OCI-M2 (cell line): ENCODE results near the gene CLCN5.

Experiments used
- DNase-seq: peaks from one replicate; lab custom pipeline; 2025; ENCODE audit not compliant: unreplicated experiment; lab: John Stamatoyannopoulos, UW

CLCN5 gene

DNA sequence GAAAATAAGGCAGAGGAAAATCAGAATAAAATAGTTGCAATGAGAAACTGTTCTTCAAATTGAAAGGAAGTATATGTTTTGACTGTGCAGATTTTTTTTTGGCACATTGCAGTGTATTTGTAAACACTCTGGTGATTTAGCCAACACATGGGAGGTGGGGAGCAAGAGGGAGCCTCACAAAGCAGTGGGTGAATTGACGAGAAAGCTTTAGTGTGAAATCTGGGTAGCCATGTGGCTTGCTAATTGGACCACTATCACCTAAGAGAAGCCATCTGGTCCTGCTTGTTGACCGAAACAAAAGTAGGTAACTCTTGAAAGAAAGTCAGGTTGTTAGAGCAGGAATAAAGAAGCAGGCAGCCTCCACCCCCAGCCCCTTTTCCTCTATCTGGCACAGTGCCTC is 10.4 kb downstream of the CLCN5 start:
- DNase-seq, result no peak

DNA sequence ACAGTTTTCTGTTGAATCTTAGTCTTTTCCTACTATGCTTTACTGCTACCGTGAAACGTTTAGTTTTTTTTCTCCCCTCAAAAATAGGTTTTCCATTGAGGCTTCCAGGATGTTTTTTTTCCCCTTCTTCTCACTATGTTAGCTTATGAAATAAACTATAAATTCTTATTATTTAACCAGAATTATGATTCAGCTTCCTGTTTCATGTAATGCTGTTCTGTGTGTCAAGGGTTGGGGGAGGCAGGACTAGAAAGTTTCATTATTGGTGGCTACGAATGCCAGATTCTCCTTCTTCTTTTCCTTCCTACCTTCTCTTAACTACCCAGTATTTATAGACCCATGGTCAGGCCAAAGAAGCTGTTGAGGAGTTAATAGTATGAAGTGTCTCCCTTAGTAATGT is 11.8 kb downstream of the CLCN5 start:
- DNase-seq, result no peak

DNA sequence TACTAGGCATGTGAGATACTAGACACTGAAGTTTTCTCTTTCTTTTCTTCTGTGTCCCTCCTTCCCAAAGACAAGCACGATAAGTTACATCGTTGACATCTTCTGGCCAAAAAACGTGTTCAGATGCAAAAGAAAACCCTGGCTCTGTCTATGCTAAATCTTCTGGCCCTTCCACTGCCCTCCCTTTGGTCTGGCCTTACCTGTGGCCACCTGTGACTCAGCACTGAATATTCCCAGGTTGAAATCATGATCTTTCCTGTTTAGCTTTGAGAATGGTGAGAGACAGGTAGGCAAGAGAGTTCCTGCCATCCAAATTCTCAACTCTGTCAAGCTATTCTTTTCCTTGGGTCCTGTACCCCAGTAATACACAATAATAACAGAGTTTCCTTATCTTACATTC is 12.3 kb downstream of the CLCN5 start:
- DNase-seq, result no peak

- DNase-seq, result no peak
These were observed 25.4 kb downstream of the CLCN5 start for GRCh38 chrX:49947781-49948180.

DNA sequence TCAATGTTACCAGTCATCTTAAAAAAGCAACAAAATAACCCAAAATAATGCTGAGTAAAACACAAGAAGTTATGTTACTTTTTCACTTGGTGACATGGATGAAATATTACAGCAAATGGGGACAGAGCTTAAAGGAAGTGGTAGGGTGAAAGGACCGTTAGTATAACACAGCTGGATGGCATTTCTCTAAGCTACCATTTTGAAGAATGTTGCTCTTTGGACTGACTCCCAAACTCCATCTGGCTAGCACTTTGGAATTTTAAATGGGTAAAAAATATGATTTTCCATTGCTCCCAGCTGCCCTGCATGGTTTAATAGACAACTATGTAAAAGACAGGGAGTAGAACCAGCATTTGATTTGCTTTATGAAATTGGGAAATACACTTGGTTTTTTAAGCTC is 27.6 kb downstream of the CLCN5 start:
- DNase-seq, result no peak

DNA sequence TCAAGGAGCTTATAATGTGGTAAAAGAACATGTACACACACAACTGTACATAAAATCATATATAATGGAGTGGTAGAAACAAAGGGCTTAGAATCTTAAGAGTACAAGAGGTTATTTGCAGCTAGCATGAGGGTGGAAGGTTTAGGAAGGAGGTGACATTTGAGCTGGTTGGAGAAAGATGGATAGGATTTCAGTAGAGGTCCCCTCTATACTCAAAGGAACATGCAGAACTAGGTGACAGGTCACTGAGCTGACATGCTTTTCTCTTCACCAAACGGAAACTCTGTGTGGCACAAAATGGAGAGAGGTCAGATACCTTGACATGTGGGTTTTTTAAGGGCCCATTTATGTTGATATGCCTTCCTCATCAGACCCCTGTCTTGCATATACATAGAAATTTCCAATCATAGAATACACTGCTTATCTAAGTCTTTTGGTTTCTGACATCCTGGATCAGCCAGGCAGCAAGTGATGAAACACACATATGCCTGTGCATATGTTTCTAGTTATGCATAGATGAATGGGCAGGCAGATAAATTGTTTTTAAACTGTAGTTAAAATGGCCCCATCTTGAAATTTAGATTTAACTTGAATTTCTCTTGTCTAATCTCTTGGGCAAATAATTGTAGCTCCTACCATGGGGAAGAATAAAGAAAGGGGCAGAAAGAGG is 29.3 kb downstream of the CLCN5 start:
- DNase-seq, result no peak

GRCh38 chrX:49956313-49956712 is 33.9 kb downstream of the CLCN5 start:
- no peak for DNase-seq

GRCh38 chrX:49958727-49959485 is 36.5 kb downstream of the CLCN5 start:
- DNase-seq, result no peak

DNA sequence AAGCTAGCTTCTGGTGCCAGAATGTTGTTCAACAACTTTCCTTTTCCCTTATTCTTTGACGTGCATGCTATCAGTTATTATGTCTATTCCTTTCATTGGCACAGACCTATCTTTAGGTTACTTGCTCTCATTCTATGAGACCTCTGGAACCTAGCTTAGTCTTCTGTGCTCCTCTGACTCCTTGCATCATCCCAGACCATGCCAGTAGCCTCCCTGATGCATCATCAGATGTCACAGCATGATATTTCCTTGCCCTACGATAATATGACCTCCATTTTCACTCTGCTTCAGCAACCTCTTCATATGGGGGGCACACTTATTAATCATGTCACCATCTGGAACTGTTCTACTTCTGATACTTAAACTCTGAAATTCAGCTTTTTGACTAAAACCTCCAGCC is 37.2 kb downstream of the CLCN5 start:
- DNase-seq, result no peak

DNA sequence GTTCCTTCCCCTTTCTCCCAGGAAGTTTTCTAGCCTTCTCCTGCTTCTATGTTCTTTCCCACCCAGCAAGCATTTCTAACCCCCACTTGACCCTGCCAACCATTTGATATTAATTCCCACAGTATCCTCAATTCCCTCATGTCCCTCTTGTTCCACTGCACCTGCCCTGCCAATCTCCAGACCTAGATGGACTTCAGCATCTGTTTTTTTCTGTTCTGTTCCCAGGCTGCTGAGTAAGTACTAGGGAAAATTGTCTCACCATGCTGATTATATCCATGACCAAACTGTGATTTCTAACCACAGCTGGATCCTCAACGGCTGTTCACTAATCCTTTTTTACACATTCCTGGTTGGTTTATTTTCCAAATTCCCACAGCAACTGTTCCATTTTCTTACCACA is 37.7 kb downstream of the CLCN5 start:
- DNase-seq, result no peak

GRCh38 chrX:49970674-49971073 is 48.3 kb downstream of the CLCN5 start:
- DNase-seq, result no peak

DNA sequence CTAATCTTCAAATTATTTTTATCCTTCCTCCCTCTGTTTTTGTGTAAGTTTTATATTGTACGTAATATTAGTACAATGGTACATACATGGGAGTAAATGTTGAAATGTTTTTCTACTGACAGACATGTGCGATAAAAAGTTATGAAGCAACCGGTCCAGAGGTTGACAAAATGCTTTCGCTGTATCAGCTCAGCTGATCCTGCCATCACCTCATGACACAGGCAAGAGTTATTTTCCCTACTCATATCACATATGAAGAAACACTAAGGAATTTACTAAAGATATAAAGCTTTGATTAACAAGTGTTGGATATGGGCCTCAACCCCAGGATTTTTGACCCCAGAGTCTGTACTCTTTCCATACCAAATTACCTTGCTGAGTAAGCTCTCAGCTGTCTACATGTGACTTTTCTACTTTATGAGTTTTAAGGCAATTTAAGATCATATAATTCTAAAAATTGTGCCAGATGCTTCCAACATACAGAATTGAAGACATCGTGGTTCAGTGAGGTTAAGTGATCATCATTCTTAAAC is 50.0 kb downstream of the CLCN5 start:
- no peak for DNase-seq

DNA sequence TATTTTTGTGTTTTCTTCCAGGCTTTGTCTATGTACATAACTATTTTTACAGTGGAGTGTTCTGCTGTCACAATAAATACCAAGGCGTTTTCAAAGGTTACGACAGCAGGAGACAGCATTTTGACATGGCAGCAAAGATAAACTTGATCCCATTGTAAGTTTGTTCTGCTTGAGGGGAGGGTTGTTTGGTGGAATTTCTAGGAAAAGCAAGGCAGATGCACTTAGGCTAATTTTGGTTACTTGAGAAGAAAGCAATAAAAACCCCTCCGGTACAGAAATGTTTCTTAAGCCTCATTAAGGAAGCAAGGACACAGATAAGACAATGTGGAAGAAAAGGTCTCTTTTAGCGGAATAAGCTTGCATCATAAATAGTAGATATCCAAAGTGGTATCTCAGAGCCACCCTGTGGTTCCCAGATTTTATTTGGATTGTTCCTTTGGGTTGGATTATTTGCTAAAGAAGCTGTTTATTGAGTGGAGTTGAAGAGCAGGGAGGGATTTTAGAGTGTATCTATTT is 54.3 kb downstream of the CLCN5 start:
- no peak for DNase-seq

DNA sequence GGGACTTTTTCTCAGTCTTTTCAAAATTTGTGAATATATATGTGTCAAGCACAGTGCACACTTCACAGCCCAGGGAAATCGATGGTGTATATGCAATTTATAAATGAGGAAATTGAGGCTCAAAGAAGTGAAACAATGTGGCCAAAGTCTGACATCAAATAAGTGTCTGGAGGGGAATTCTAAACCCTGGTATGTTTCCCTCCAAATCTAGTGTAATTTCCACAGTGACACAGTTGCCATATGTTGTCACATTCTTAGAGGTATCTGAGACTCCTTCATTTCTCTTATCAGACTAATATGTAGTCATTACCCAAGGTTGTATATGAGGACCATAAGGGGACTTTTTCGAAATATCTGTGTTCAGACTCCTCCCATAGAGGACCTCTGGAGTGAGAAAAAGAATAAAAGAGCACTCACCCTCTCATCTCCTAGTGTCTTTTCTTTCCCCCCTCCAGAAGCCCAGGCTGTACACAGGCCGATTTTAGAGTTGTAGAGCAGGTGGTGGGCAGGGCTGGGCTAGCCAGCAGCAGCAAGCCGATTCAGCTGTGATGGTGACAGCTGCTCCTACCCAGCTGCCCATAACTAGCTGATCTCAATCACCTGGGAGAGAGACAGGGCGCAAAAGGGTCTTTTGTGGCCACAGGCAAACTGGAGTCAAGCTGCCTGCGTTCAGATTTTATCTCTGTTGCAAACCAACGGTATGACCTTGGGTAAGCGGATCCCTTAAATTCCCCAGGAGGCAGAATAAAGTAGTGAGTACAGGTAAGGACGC is 55.1 kb downstream of the CLCN5 start:
- DNase-seq, result no peak

DNA sequence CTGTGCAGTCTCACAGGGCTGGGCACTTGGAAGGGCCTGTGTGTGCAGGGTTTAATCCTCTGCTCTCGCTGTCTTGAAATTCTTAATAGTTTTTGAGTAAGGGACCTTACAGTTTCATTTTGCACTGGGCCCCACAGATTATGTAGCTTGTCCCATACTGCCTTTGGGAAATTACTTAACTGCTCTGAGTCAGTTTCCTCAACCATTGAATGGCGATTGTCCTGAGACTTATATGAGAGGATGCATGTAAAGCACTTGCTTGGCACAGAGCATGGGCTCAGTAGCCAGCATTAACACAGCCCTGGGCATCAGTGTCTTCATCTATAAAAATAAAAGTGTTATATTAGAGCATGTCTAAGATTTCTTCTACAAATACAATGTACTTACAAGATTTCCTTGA is 55.8 kb downstream of the CLCN5 start:
- no peak for DNase-seq

DNA sequence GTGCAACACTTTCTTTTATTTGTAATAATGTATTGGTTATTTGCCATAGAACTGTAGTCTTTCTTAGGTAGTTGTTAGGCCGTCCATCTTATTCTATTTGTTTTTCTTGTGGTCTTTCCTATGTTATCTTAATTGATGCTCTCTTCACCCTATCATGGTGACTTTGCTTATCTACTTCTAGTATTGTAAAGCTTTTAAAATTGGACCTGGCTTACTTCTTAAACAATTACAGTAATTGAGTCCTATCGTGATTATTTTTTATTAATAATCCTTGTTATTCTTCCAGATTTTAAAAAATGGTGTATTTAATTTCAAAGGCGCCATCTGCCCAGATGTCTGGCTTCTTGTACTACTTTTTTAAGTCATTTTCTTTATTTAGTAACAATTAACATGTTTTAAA is 63.7 kb downstream of the CLCN5 start:
- DNase-seq, result no peak

GRCh38 chrX:49987651-49988050 is 65.3 kb downstream of the CLCN5 start:
- DNase-seq, result no peak

DNA sequence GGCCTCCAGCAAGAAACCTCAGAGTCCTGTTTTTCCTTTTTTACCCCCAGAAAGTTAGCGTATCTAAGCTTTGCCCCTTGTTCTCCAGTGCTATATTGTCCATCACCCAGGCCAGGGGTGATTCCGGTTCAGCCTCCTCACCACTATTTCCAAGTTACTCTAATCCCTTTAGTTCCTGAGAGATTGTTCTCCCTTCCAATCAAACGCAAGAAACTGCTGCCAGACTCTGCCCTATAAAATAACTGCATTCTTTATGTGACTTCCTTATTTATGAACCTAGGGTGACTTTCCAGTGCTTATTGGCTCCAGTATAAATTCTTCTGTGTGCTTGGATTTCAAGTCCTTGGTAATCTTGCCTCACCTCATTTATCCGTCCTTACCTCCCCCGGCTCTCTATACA is 65.7 kb downstream of the CLCN5 start:
- DNase-seq, result no peak

GRCh38 chrX:49991758-49992157 is 69.4 kb downstream of the CLCN5 start:
- DNase-seq, result no peak

DNA sequence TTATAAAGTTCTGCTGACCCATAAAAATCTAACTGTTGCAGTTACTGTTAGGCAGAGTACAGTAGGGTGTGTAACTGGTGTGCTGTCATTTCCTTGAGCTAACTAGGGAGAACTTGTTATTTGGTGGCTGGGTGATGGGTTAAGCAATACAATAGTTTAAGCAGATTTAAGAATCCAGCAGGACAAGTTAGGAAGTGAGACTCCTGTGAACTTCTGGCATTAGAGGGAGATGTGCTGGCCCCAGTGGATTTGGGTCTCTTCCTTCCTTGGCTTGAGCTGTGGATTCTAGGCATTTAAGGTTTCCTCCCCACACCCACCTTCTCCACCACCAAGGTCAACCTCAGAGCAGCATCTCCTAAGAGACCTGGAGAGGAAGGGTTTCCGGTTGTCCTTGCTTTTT is 70.5 kb downstream of the CLCN5 start:
- DNase-seq, result no peak

DNA sequence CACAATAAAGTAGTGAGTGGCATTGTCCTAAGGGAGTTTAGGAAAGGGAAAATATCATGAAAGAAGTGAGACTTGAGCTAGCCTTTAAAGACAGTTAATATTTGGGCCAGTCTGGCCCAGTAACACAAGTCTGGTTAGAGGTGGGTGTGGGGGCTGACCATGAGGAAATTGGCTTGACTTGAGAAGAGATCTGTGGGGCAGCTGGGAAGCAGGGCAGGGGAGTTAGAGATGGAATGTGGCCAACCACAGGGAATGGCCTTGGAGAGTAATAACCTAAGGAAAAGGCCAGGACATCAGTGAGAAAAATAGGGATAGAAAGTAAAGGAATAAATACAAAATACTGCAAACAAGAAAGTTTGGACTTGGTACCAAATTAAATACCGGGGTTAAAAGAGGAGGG is 71.3 kb downstream of the CLCN5 start:
- DNase-seq, result no peak
